GM12875 (cell line): Measurements from ENCODE around the gene ICOSLG.
"Not testable (repeated sequence)": the region's sequence is repeated elsewhere in the genome, so short reads cannot be mapped to it uniquely, and the experiment has no call there.

ENCODE experiments used
- H3K4me3 ChIP-seq: one replicate; pipeline ENCODE4 v1.5.1; 2011; ENCODE audit warnings: low read depth, low read length, control low read depth

ICOSLG gene

GRCh38 chr21:44175189-44175588, 65.6 kb downstream of the ICOSLG start:
- H3K4me3 ChIP-seq: not testable (repeated sequence)
